HepG2 (cell line): ENCODE measurements around the gene OPALIN. TPM values are rescaled to one million over a fixed set of nuclear protein-coding genes. Genes with fewer than 3 reads are reported as not detected.

Source experiments
- ATAC-seq: fragments of 200-7000 bp; cut with Tn5 transposase; 3 replicates; pipeline ENCODE4 v1.9.1; 2020; ENCODE audit warnings: mild to moderate bottlenecking, moderate library complexity
- BruUV-seq: library from RNA; stranded (reverse); fragments of 400-500 nt; replicated peaks from 2 replicates; lab custom pipeline; 2021; lab: Mats Ljungman, UMichigan
- CTCF ChIA-PET: fragments of 300-600 bp; formaldehyde crosslinking; extraction: SDS; loops from one replicate; lab custom pipeline; 2021; ENCODE audit warnings: low total read pairs, inconsistent platforms, low intra/inter-chr PET ratio; lab: Yijun Ruan, JAX
- POLR2A ChIA-PET: fragments of 350-600 bp; sonication (Branson Sonifier 250); formaldehyde crosslinking; loops from one replicate; lab custom pipeline; 2020; ENCODE audit warnings: antibody characterized with exemption, inconsistent platforms; lab: Yijun Ruan, JAX
- DNase-seq: peaks from one replicate; pipeline ENCODE4 v3.0.0-alpha.2; 2015; ENCODE audit warnings: low spot score
- FAIRE-seq: peaks from 3 replicates; lab custom pipeline; 2011; peaks lifted over from hg19 to GRCh38; lab: Jason Lieb, UNC
- H2AFZ ChIP-seq: one replicate; pipeline ENCODE4 v1.6.1; 2011; ENCODE audit warnings: low read length, inconsistent platforms
- H3K27ac ChIP-seq: fragments of 300-600 bp; 3 replicates; pipeline ENCODE4 v1.8.0; 2011; ENCODE audit warnings: mixed run types, mild to moderate bottlenecking, mixed read lengths, low read length, inconsistent platforms; ENCODE audit not compliant: insufficient read depth; ENCODE audit errors: extremely low read length
- H3K27me3 ChIP-seq, 2 experiments: fragments of 200-600 bp in 1 of 2; 2 replicates in 1 of 2; 3 replicates in 1 of 2; pipeline versions ENCODE4 v1.6.0 to v1.8.0; 2011; ENCODE audit warnings: low read length in 2 of 2, mild to moderate bottlenecking in 2 of 2, moderate library complexity in 2 of 2, inconsistent platforms in 1 of 2; ENCODE audit not compliant: insufficient read depth in 2 of 2, control insufficient read depth in 1 of 2
- H3K36me3 ChIP-seq, 2 experiments: fragments of 200-600 bp in 1 of 2; replicated peaks in 1 of 2; 2 replicates in 1 of 2; 3 replicates in 1 of 2; pipeline versions ENCODE4 v1.5.1 to v1.8.0; 2011; ENCODE audit warnings: low read length in 2 of 2, inconsistent platforms in 1 of 2; ENCODE audit not compliant: insufficient read depth in 2 of 2, control insufficient read depth in 1 of 2
- H3K4me1 ChIP-seq: 2 replicates; pipeline ENCODE4 v1.5.1; 2012; ENCODE audit warnings: low read length, inconsistent platforms; ENCODE audit not compliant: insufficient read depth
- H3K4me2 ChIP-seq: 2 replicates; pipeline ENCODE4 v1.6.0; 2011; ENCODE audit warnings: low read depth, low read length, inconsistent platforms
- H3K4me3 ChIP-seq, 3 experiments: fragments of 200-600 bp in 1 of 3; sonication (generic), shearing (Covaris generic) in 1 of 3; replicated peaks in 1 of 3; 2 replicates each; pipeline ENCODE4 v1.5.1; 2011 to 2016; ENCODE audit warnings: low read length in 3 of 3, inconsistent platforms in 2 of 3, low read depth in 2 of 3, mild to moderate bottlenecking in 2 of 3, control low read depth in 1 of 3, mixed read lengths in 1 of 3; ENCODE audit not compliant: insufficient read depth in 1 of 3
- H3K79me2 ChIP-seq: one replicate; pipeline ENCODE4 v1.6.1; 2011; ENCODE audit warnings: low read length, inconsistent platforms; ENCODE audit not compliant: insufficient read depth
- H3K9ac ChIP-seq: 2 replicates; pipeline ENCODE4 v1.6.0; 2011; ENCODE audit warnings: mild to moderate bottlenecking, low read depth, low read length, inconsistent platforms; ENCODE audit not compliant: insufficient read depth
- H3K9me3 ChIP-seq: 2 replicates; pipeline ENCODE4 v1.5.1; 2012; ENCODE audit warnings: mild to moderate bottlenecking, low read length
- H4K20me1 ChIP-seq: 2 replicates; pipeline ENCODE4 v1.6.0; 2011; ENCODE audit warnings: inconsistent platforms, mild to moderate bottlenecking, low read length, moderate library complexity; ENCODE audit not compliant: insufficient read depth
- CCDC6 ChIP-seq: sonication (generic); formaldehyde crosslinking; IDR thresholded peaks from 2 replicates; pipeline ENCODE4 v1.8.1; 2022; ENCODE audit warnings: mild to moderate bottlenecking, missing genetic modification reagents, moderate library complexity
- EED ChIP-seq: sonication (generic); formaldehyde crosslinking; IDR thresholded peaks from 2 replicates; pipeline ENCODE4 v1.5.0; 2020; ENCODE audit warnings: mild to moderate bottlenecking, missing genetic modification reagents
- FOSL1 ChIP-seq: sonication (generic); formaldehyde crosslinking; IDR thresholded peaks from 2 replicates; pipeline ENCODE4 v1.9.0; 2021; ENCODE audit warnings: missing genetic modification reagents, borderline replicate concordance
- HOXA7 ChIP-seq: sonication (generic); formaldehyde crosslinking; IDR thresholded peaks from 2 replicates; pipeline ENCODE4 v1.8.1; 2022; ENCODE audit warnings: mild to moderate bottlenecking, missing genetic modification reagents, moderate library complexity
- PCBP2 ChIP-seq: fragments of 200-400 bp; formaldehyde crosslinking; optimal IDR thresholded peaks from 2 replicates; pipeline ENCODE3; 2018; ENCODE audit warnings: low read length, low read depth; ENCODE audit not compliant: poor library complexity, severe bottlenecking
- SIX4 ChIP-seq: sonication (generic); formaldehyde crosslinking; IDR thresholded peaks from 2 replicates; pipeline ENCODE4 v1.4.0; 2020; ENCODE audit warnings: missing genetic modification reagents
- ZFYVE20 ChIP-seq: sonication (generic); formaldehyde crosslinking; IDR thresholded peaks from 2 replicates; pipeline ENCODE4 v1.8.0; 2023; ENCODE audit warnings: low read depth, mild to moderate bottlenecking, moderate library complexity, missing genetic modification reagents, borderline replicate concordance
- ZMYM2 ChIP-seq: sonication (generic); formaldehyde crosslinking; IDR thresholded peaks from 2 replicates; pipeline ENCODE4 v1.8.0; 2022; ENCODE audit warnings: mild to moderate bottlenecking, missing genetic modification reagents
- ZNF282 ChIP-seq: fragments of 450-650 bp; IDR thresholded peaks from 2 replicates; pipeline ENCODE4 v1.6.1; 2018; ENCODE audit not compliant: partially characterized antibody
- ZNF296 ChIP-seq: sonication (generic); formaldehyde crosslinking; conservative IDR thresholded peaks from 2 replicates; pipeline ENCODE4 v1.5.0; 2020; ENCODE audit warnings: mild to moderate bottlenecking, missing genetic modification reagents
- ZNF644 ChIP-seq: IDR thresholded peaks from 2 replicates; pipeline ENCODE4 v1.6.1; 2016; ENCODE audit warnings: low read depth
- ZNF678 ChIP-seq: sonication (generic); formaldehyde crosslinking; IDR thresholded peaks from 2 replicates; pipeline ENCODE4 v1.4.0; 2020; ENCODE audit warnings: mild to moderate bottlenecking, missing genetic modification reagents
- ZNF746 ChIP-seq: sonication (generic); formaldehyde crosslinking; IDR thresholded peaks from 2 replicates; pipeline ENCODE4 v1.8.0; 2022; ENCODE audit warnings: mild to moderate bottlenecking, missing genetic modification reagents
- ZNF776 ChIP-seq: sonication (generic); formaldehyde crosslinking; IDR thresholded peaks from 2 replicates; pipeline ENCODE4 v1.4.0; 2020; ENCODE audit warnings: mild to moderate bottlenecking, missing genetic modification reagents
- ZSCAN21 ChIP-seq: sonication (generic); formaldehyde crosslinking; IDR thresholded peaks from 2 replicates; pipeline ENCODE4 v1.8.0; 2022; ENCODE audit warnings: mild to moderate bottlenecking, missing genetic modification reagents, moderate library complexity, borderline replicate concordance
- ZSCAN25 ChIP-seq: sonication (generic); formaldehyde crosslinking; IDR thresholded peaks from 2 replicates; pipeline ENCODE4 v1.8.0; 2022; ENCODE audit warnings: mild to moderate bottlenecking, missing genetic modification reagents
- ZSCAN29 ChIP-seq: sonication (generic); formaldehyde crosslinking; conservative IDR thresholded peaks from 2 replicates; pipeline ENCODE4 v1.4.0; 2020; ENCODE audit warnings: mild to moderate bottlenecking, missing genetic modification reagents
- ZSCAN9 ChIP-seq: IDR thresholded peaks from 2 replicates; pipeline ENCODE4 v1.6.1; 2016; ENCODE audit warnings: borderline replicate concordance
- WGBS: methylation state at CpG from one replicate; pipeline ENCODE4 v1.1.6; 2017; ENCODE audit warnings: low lambda C conversion rate; 5-methylcytosine and 5-hydroxymethylcytosine counted together
- in situ Hi-C: cut with HindIII; loops from 2 replicates; pipeline ENCODE4 v1.10.0; 2017; ENCODE audit warnings: low pct_unique_long_range_greater_than_20kb; ENCODE audit not compliant: extremely low pct_ligation_motif_present
- intact Hi-C: fragments of 100-400 bp; cut with micrococcal nuclease; formaldehyde crosslinking; loops from one replicate; pipeline ENCODE4 v1.10.0; 2022; ENCODE audit not compliant: unreplicated experiment
- polyA plus RNA-seq, 8 experiments: library from polyadenylated mRNA; depleted of rRNA in 3 of 8; stranded (reverse) in 7 of 8; unstranded in 1 of 8; fragments of >200 nt; fragmentation: Illumina TruSeq in 4 of 8; extraction: Trizol in 4 of 8; gene quantifications; 2 replicates each; pipeline versions ENCODE4 v1.2.1 to v1.2.3, GENCODE V29; 2011 to 2016; ENCODE audit warnings: low read depth in 4 of 8, missing spikeins in 1 of 8, mixed read lengths in 1 of 8; ENCODE audit not compliant: insufficient read depth in 1 of 8
- total RNA-seq, 5 experiments: library from RNA; depleted of rRNA; stranded (reverse); fragments of >200 nt; fragmentation: Illumina TruSeq; extraction: Trizol; gene quantifications; 2 replicates each; pipeline ENCODE4 v1.2.3, GENCODE V29; 2016; ENCODE audit warnings: low read depth in 1 of 5
- TF ChIP-seq, protein P1 (sequence below): sonication (generic); formaldehyde crosslinking; IDR thresholded peaks from 2 replicates; pipeline ENCODE4 v1.4.0; 2020; ENCODE audit warnings: missing genetic modification reagents
- TF ChIP-seq, protein P2 (sequence below): sonication (generic); formaldehyde crosslinking; IDR thresholded peaks from 2 replicates; pipeline ENCODE4 v1.4.0; 2020; ENCODE audit warnings: mild to moderate bottlenecking, missing genetic modification reagents, borderline replicate concordance
- TF ChIP-seq, protein P3 (sequence below): sonication (generic); formaldehyde crosslinking; IDR thresholded peaks from 2 replicates; pipeline ENCODE4 v1.8.1; 2023; ENCODE audit warnings: mild to moderate bottlenecking, missing genetic modification reagents, borderline replicate concordance

The OPALIN gene
- total and polyA plus RNA-seq, 2 of the 13 experiments (the other 11 are each of a cell fraction or from before 2014, with no cell fraction given) = not detected

DNA sequence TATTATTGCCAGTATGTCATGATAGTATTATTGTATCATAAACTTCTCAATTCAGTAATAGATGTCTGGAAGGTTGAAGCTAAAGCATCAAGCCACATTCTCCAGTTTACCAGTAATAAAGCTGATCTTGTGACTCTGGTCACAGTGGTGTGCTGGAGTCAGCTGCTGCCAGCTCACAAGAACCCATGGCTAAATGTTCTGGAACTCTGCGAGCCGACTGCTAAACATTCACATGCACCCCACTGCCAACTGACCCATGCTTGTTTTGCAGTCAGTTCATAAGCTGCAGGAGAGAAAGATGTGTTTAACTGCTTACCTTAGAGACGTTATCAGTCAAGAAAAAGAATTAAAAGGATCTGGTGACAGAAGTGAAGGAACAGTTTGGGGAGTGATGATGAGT lies 60.4 kb downstream of the OPALIN start (continued):
- TF ChIP-seq ZNF776 (CRISPR knock-in tag) = no peak
- no peak for TF ChIP-seq ZSCAN29 (CRISPR knock-in tag)
- no peak for TF ChIP-seq EED
- TF ChIP-seq, protein P1, sequence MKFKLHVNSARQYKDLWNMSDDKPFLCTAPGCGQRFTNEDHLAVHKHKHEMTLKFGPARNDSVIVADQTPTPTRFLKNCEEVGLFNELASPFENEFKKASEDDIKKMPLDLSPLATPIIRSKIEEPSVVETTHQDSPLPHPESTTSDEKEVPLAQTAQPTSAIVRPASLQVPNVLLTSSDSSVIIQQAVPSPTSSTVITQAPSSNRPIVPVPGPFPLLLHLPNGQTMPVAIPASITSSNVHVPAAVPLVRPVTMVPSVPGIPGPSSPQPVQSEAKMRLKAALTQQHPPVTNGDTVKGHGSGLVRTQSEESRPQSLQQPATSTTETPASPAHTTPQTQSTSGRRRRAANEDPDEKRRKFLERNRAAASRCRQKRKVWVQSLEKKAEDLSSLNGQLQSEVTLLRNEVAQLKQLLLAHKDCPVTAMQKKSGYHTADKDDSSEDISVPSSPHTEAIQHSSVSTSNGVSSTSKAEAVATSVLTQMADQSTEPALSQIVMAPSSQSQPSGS (CRISPR knock-in tag) = no peak
- no peak for TF ChIP-seq ZNF296 (CRISPR knock-in tag)

DNA sequence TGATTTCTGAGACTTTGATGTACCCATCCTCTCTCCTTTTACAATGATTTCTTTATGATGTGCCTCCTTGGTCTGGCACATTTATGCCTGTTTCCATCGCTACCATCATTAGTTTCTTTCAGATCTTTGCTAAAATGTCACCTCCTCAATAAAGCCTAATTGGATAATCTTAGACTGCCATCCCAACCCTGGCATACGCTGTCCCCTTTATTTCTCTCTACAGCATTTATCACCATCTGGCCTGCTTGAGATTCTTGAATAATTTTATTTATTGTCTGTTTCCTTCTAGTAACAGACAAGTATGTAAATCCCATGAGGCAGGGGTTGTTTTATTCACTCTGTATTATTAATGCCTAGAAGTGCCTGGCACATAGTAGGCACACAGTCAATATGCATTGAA lies 61.3 kb downstream of the OPALIN start:
- 20% methylated on average over 2 of the region's 2 CpGs for WGBS
- intact Hi-C loops (no loop called here), in situ Hi-C loops (loop anchor here (5.0 kb wide), 2 partner anchors 70 to 280 kb away; no protein-coding TSS in a partner anchor)

More for the DNA sequence above, 61.3 kb downstream of the OPALIN start:
- Histone ChIP-seq H3K4me2 (no peak overlapping the region), H3K79me2 (no peaks in the 10 kb centered on the region), H3K9me3 (no peaks in the 10 kb centered on the region), H3K27ac (no peak overlapping the region), H3K4me3 (no peak overlapping the region)
- FAIRE-seq = no peak
- no peak for ATAC-seq
- POLR2A ChIA-PET = no interaction called here
- no peak for TF ChIP-seq ZNF282
- TF ChIP-seq, protein P2, sequence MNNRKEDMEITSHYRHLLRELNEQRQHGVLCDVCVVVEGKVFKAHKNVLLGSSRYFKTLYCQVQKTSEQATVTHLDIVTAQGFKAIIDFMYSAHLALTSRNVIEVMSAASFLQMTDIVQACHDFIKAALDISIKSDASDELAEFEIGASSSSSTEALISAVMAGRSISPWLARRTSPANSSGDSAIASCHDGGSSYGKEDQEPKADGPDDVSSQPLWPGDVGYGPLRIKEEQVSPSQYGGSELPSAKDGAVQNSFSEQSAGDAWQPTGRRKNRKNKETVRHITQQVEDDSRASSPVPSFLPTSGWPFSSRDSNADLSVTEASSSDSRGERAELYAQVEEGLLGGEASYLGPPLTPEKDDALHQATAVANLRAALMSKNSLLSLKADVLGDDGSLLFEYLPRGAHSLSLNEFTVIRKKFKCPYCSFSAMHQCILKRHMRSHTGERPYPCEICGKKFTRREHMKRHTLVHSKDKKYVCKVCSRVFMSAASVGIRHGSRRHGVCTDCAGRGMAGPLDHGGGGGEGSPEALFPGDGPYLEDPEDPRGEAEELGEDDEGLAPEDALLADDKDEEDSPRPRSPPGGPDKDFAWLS (CRISPR knock-in tag) = no peak
- TF ChIP-seq SIX4 (CRISPR knock-in tag) = no peak
- no peak for TF ChIP-seq CCDC6 (CRISPR knock-in tag)
- TF ChIP-seq ZMYM2 (CRISPR knock-in tag) = no peak
- no peak for TF ChIP-seq ZFYVE20 (CRISPR knock-in tag)
- TF ChIP-seq, protein P3, sequence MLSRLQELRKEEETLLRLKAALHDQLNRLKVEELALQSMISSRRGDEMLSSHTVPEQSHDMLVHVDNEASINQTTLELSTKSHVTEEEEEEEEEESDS (CRISPR knock-in tag) = no peak
- no peak for TF ChIP-seq ZNF678 (CRISPR knock-in tag)
- TF ChIP-seq FOSL1 (CRISPR knock-in tag) = no peak
- TF ChIP-seq ZNF746 = no peak
- TF ChIP-seq ZSCAN25 (CRISPR knock-in tag) = no peak
- TF ChIP-seq HOXA7 = no peak
- no peak for TF ChIP-seq PCBP2
- no peak for TF ChIP-seq ZNF644 (CRISPR knock-in tag)
- no peak for TF ChIP-seq ZSCAN21
- TF ChIP-seq ZSCAN9 = no peak
- TF ChIP-seq, all 625 proteins: peak for 0
- DNase-seq = no peak
- no peaks in the 10 kb centered on the region for H3K36me3 ChIP-seq
- H3K4me1 ChIP-seq = peaks cover 8% of the 10 kb centered on the region
- BruUV-seq = no TSS peak
- peaks cover 0 to 22% of the 10 kb centered on the region in 2 experiments; a peak in 3 of 5 replicates for H3K27me3 ChIP-seq
- H2AFZ ChIP-seq = no peak overlapping the region
- H4K20me1 ChIP-seq = no peaks in the 10 kb centered on the region
- no peak overlapping the region for H3K9ac ChIP-seq
- CTCF ChIA-PET = no interaction called here
